ENCODE results near the gene MAST2.
"Not testable (repeated sequence)": the region's sequence is repeated elsewhere in the genome, so short reads cannot be mapped to it uniquely, and the experiment has no call there.

MAST2 gene

DNA sequence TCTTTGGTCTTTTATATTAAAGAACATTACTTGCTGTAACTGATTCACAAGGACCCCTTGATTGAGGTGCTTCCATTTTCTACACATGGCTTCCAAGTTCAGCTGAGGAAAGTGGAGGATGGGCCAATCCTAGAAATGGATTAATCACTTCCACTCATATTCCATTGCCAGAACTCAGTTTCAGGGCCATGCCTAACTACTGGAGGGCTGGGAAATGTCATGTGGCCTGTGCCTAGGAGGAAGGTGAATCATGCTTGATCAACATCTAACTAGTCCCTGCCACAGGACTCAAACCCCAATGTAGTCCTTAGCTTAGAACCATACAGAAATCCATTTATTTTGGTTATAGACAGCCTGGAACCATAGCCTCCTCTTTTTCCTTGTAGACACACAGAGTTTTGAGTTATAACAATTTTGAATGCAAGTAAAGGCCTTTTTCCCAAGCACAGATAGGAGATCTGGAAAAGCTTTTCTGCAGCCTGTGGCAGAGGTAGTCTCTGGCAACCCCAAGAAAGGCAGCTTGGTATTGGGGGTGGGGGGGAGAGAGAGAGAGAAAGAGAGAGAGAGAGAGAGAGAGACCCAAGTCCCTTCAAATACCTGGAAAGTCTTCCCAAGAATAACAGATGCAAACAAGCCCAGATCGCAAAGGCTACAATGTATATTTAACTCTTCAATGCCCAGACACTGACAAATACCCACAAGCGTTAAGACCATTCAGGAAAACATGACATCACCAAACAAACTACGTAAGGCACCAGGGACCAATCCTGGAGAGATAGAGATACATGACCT lies 12.5 kb downstream of the MAST2 start:
- DNase-seq, result no peak

DNA sequence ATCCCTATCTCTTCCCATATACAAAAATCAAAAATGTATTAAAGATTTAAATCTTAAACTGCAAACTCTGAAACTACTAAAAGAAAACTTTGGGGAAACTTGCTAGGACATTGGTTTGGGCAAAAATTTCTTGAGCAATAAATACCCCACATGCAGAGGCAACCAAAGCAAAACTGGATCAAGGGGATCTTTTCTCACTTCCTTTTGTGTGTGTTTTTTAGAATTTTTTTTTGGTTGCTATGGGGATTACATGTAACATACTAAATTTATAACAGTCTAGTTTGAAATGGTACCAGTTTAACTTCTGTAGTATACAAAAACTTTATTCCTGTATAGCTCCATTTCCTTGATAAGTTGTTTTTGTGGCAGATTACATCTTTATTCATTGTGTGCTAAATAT lies 16.8 kb downstream of the MAST2 start:
- DNase-seq, result no peak

DNA sequence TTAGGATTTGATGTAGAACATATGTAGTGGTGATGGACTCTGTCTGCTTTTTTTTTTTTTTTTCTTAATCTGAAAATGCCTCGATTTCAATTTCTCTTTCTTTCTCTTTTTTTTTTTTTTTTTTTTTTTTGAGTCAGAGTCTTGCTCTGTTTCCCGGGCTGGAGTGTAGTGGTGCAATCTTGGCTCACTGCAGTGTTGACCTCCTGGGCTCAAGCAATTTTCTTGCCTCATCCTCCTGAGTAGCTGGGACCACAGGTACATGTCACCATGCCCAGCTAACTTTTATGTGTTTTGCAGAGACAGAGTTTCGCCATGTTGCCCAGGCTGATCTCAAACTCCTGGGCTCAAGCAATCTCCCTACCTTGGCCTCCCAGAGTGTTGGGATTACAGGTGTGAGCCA lies 17.4 kb downstream of the MAST2 start:
- no peak for DNase-seq

DNA sequence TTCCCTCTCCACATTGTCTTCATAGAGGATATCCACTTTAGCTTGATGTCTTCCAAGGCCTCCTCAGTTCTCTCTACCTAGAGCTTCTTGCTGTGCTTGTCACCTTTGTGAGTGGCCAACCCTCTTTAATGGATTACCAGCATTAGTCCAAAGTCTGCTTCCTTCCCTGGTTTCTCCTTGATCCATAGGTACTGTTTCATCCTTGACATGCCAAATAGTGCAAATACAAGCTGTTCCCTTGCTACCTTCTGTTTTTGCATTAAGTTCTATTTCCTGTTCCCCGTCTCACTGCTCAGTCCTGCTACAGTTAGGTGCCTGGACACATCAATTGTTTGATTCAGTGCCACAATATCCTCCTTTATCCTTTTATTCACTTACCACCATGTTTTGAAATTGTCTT lies 19.2 kb downstream of the MAST2 start:
- DNase-seq, result no peak

DNA sequence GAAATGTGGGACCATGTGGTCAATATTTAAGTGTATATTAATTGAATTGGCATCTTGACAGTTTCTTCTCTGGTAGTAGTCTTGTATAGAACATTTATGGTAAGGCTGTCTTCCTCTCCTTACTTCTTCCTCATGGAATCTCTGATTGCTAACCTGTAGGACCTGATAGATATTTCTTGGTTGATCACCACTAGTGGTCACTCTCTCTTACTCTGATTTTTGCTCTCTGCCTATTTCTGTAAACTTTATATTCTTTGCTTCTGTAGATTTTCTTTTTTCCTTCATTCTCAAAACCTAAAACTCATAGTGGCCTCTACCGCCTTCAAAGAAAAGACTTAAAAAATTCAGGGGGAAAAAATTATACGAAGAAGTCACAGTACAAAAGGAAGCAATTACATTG lies 21.2 kb downstream of the MAST2 start:
- no peak for DNase-seq

DNA sequence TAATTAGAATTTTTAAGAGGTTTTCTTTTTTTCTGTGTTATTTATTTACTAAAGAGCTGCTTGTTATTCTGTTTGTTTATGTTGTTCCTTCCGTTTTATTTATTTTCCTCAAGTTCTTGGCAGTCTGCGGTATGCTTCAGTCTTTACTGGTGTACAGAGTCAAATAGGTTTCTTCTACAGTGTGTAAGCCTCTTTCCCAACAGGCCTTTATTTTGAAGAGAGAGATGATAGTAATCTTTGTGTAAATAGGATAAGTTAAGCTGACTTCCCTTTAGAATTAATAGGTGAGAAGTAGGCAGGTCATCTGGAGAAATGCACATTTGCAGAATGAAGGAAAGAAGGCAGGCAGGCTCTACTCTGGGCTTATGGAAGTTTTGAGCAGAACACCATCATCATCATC lies 23.8 kb downstream of the MAST2 start:
- no peak for DNase-seq

DNA sequence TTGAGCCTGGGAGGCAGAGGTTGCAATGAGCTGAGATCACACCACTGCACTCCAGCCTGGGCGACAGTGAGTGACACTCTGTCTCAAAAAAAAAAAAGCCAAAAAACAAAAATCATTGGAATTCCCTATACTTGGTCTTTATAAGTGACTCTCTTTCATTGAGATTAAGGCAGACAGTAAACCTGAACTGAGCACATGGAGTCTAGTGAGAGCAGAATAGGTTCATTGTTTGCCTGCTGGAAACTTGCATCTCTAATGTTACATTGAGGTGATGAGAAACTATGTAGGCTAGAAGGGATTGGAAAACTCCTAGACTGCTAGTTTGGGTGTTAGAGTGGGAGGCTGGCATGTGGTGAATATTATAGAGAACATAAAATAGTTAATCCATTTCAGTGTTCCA lies 25.4 kb downstream of the MAST2 start:
- DNase-seq, result no peak

DNA sequence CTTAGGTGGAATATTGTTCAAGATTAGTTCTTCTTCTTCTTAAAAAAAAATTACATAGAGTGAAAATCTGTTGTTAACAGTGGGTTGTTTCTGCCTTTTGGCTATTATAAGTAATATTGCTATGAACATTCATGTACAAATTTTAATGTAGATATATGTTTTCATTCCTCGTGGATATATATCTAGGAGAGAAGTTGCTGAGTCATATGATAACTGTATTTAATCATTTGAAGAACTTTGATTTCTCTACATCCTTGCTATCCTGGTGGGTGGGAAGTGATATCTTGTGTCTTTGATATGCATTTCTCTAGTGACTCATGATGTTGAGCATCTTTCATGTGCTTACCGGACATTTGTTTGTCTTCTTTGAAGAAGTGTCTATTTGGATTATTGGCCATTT lies 29.9 kb downstream of the MAST2 start:
- no peak for DNase-seq

DNA sequence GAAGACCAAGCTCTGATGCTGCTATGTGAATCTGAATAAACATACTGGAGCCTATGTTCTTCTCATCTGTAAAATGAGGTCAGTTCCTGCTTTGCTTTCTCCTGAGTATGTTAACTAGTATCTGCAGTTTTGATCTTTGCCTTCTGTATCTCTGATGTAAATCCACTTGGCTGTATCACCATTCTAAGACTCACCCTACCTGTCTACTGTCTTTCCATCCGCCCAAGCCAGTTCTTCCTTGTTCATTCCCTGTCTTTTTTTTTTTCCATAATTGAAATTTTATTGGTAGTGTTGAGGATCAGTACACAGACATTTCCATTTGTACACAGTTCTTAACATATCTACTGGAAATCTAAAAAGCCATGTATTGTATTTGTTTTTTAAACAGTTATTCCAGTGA lies 31.3 kb downstream of the MAST2 start:
- no peak for DNase-seq

DNA sequence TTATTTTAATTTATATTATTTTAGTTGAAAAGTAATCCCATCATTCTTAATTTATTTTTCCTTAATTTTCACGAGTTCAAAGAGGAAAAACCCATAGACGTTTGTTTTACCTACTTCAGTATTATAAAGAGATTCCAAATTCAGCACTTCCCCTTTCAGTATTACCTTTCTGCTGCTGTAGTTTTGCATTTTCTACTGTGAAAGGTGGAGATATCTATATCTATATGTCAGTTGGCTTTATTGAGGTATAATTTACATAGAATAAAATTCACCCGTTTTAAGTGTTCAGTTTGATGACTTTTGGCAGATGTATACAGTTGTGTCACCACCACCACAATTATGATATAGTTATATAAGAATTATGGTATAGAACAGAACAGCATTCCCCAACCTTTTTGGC lies 33.0 kb downstream of the MAST2 start:
- no peak for DNase-seq

DNA sequence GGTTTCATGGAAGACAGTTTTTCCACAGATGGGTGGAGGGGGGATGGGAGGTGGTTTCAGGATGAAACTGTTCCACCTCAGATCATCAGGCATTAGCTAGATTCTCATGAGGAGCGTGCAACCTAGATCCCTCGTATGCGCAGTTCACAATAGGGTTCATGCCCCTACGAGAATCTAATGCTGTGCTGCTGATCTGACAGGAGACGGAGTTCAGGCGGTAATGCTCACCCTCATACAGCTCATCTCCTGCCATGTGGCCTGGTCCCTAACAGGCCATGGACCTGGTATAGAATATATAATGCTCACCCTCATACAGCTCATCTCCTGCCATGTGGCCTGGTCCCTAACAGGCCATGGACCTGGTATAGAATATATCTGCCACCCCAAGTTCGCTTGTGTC lies 33.4 kb downstream of the MAST2 start:
- not testable (repeated sequence) for DNase-seq

DNA sequence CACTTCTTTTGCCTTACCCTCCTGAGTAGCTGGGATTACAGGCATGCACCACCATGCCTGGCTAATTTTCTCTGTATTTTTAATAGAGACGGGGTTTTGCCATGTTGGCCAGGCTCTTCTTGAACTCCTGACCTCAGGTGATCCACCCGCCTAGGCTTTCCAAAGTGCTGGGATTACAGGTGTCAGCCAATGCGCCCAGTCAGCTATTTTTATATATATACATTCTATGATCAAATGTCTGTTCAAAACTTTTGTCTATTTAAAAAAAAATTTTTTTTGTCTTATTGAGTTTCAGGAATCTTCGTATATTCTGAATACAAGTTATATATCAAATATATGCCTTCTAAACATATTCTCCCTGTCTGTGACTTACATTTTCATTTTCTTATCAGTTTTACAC lies 34.9 kb downstream of the MAST2 start:
- DNase-seq, result not testable (repeated sequence)

DNA sequence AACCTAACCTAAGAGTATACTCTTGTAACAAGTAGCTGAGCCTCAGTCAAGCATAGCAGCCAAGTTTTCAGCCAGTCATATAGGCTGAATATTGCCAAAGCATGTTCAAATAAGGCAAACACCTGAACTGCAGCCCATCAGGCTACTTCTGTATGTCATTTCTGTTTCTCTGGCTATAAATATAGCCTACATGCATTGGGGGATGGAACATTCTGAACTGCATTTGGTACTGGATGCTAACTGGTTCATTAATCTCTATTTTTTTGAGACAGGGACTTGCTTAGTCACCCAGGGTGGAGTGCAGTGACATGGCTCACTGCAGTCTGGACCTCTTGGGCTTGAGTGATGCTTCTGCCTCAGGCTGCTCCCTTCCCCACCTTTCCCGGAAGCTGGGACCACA lies 37.3 kb downstream of the MAST2 start:
- no peak for DNase-seq

DNA sequence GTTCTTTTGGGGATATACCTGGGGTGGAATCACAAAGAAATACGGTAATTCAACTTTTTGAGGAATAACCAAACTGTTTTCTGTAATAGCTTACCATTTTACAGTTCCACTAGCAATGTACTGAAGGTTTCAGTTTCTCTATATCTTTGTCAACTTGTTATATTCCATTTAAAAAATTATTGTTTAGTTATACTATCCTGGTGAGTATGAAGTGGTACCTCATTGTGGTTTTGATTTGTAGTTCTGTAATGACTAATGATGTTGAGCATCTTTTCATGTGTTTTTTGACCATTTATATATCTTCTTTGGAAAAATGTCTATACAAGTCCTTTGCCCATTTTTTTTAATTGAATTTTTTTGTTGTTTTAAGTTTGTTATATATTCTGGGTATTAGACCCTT lies 39.4 kb downstream of the MAST2 start:
- DNase-seq, result no peak

DNA sequence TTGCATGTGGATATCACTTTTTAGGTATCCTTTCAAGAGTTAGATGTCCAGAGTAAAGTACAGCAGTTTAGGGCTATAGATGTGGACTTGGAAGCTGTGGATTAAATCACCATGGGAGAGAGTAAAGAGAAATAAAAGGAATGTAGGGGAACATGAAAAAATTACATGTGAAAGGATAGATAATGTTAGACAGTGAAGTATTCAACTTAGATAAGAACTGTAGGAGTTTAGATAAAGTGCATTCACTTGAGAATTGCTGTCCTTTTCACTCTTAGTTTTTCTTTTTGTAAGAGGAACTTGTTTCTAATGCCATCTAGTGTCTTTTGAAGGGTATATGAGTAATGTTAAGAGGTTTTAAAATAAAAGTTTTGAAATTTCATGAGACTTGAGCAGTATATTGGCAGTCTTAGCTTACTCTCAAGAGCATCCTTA lies 40.1 kb downstream of the MAST2 start:
- no peak for DNase-seq

DNA sequence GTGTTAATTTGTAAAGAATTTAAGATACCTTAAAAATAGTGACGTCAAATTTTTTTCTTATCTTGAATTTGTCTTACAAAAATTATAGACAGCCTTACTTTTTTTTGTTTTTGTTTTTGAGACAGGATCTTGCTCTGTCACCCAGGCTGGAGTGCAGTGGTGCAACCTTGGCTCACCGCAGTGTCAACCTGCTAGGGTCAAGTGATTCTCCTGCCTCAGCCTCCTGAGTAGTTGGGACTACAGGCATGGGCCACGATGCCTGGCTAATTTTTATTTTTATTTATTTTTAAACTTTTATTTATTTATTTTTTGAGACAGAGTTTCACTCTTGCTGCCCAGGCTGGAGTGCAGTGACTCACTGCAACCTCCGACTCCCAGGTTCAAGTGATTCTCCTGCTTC lies 40.6 kb downstream of the MAST2 start:
- DNase-seq, result not testable (repeated sequence)

DNA sequence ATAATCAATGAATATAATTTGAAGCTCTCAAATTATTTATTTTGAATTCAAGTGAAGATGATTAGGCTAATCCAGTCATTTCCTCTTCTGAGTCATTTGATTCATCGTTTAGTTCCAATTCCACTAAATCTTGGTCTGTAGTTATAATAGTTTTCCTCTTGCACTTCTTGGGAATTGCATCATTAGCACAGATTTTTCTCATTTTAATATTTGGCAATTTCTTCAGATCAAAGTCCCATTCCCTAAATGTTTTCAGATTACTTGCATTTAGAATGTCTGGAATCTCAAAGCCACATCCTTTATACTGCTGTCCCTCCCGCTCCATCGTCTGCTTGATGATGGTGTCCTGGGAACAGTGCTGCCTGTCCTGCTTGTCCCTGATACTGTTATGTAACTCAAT lies 43.5 kb downstream of the MAST2 start:
- DNase-seq, result no peak

DNA sequence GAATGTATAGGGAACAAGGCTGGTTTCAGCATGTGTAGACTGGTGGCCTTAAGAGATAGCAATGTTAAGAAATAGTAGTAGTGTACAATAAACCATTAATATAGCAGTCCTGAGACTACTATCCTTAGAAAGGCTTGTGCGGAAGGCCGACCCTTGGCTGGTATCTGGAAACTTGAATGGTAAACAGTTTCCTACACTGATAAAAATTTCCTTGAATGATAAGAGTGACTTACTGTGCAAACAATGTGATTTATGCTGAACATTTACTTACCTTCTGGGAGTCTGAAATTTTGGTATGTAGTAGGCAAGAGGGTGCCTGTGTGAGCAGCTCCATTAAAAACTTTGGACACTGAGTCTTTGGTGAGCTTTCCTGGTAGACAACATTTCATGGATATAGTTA lies 44.7 kb downstream of the MAST2 start:
- DNase-seq, result no peak

DNA sequence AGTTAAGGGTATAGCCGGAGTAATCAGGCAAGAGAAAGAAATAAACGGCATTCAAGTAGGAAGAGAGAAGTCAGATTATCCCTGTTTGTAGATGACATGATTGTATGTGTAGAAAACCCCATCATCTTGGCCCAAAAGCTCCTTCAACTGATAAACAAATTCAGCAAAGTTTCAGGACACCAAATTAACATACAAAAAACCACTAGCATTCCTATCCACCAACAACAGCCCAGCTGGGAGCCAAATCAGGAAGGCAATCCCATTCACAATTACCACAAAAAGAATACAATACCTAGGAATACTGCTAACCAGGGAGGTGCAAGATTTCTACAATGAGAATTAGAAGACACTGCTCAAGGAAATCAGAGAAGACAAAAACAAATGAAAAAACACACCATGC lies 45.3 kb downstream of the MAST2 start:
- no peak for DNase-seq

DNA sequence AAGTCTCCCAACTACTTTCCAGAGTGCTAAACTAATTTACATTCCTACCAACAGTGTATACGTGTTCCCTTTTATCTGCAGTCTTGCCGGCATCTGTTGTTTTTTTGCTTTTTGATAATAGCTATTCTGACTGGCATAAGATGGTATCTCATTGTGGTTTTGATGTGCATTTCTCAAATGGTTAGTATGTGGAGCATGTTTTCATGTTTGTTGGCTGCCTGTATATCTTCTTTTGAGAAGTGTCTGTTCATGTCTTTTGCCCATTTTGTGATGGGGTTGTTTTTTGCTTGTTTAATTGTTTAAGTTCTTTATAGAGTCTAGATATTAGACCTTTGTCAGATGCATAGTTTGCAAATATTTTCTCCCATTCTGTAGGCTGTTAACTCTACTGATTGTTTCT lies 46.6 kb downstream of the MAST2 start:
- no peak for DNase-seq

DNA sequence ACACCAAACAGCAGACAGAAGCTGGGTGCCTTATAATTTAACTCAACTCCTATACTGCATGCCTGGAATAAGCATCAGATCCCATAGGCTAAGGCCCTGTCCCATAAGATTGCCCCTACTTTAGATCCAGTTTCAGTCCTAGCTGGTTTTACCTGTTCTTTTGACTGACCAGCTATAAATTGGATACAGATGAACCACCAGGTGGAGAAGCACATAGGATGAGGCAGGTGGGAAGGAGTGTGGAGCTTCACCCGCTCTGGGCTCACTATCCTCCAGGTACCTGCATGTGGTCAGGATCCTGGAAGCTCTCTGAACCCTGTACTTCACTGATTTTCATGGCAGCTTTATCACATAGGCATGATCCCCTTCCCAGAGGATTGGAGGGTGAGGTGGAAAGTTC lies 51.3 kb downstream of the MAST2 start:
- DNase-seq, result no peak

DNA sequence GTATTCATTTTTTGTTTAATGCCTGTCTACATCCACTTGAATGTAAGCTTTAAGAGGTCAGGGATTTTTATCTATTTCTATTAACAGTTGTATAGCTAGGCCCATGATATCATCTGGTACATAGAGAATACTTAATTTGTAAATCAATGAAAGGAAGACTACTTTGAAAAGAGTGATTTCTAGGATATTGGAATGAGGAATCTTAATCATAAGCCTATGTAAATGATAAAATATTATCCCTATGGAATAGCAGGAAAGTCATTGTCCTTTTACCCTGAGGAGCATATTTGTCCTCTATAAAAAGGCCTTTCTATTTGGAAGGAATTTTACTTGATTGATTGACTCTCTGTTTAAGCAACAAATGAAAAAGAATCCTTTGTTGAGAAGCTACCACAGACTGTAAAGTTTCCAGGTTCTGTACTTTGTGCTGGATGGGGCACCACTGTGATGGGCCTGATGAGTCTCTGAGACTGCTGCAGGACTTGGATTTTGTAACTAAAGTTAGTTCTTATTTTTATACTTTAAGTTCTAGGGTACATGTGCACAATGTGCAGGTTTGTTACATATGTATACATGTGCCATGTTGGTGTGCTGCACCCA lies 53.8 kb downstream of the MAST2 start:
- DNase-seq, result no peak

DNA sequence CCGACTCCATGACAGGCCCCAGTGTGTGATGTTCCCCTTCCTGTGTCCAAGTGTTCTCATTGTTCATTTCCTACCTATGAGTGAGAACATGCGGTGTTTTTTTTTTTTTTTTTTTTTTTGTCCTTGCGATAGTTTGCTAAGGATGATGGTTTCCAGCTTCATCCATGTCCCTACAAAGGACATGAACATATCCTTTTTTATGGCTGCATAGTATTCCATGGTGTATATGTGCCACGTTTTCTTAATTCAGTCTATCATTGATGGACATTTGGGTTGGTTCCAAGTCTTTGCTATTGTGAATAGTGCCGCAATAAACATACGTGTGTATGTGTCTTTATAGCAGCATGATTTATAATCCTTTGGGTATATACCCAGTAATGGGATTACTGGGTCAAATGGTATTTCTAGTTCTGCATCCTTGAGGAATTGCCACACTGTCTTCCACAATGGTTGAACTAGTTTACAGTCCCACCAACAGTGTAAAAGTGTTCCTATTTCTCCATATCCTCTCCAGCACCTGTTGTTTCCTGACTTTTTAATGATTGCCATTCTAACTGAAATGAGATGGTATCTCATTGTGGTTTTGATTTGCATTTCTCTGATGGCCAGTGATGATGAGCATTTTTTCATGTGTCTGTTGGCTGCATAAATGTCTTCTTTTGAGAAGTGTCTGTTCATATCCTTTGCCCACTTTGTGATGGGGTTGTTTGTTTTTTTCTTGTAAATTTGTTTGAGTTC lies 54.5 kb downstream of the MAST2 start:
- DNase-seq, result not testable (repeated sequence)

DNA sequence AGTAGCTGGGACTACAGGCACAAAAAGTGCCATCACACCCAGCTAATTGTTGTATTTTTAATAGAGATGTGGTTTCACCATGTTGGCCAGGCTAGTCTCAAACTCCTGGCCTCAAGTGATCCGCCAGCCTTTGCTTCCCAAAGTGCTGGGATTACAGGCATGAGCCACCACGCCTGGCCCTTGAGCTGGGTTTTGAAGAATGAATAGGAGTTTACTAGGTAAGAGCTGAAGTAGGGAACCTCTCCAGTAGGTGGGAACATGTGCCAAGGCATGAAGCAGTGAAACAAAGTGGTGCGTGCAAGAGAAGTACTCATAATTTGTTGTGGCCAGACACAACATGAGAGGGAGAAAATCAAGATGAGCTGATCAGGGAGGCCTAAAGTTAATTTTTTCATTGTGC lies 55.8 kb downstream of the MAST2 start:
- no peak for DNase-seq

All from activated T-cell treated with anti-CD3 and anti-CD28 coated beads, Interleukin-2, amount 50 U/mL, for 48 hours (primary cell).